Measurements from ENCODE around the gene PGD.

DNA sequence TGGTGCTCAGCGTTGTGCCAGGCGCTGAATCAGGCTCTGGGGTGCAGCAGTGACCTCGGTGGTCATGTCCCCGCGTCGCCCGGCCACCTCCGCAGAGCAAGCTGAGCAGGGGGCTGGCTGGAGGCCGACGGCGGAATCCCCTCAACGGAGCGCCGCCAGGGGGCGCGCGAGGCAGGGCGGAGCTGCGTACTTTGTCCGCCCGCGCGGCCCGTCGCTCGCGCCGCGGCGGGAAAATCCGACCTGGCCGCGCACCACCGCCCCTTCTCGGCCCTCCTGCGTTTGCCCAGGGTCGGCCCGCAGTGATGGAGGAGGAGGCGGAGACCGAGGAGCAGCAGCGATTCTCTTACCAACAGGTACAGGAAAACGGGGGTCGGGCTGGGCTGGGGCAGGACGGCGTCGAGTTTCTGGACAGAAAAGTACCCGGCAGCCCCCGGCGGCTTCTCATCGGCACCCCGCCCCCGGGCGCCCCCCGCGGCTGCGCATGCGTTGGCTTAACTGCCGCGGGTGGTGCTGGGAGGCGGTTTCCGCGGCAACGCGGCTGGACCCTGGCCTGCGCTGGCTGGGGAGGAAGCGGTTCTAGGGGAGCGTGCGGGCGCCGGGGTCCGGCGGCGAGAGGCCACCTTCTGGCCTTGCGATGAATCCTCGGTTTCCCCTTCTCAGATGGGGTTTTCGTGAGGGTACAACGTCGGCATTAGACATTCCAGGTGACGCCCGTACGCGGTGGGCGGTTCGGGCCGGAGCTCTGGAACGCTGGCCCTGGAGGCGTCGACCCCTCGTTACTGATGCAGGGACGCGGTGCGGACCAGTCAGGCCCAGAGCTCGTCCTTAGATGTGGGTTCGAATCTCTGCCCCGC, 31.6 kb downstream of the PGD start, which contains the start of gene CENPS:
- TF ChIP-seq POLR2A (IDR thresholded peaks at IDR 0.05; ENCODE audit: extremely low read depth, insufficient read length) (peak; percentile 60), MYC (IDR thresholded peaks at IDR 0.05; ENCODE audit: low read depth, low read length) (no peak; the same call in 1 of the 2 replicates)
